Measurements from ENCODE around the gene PTPN23. TPM values are rescaled to one million over a fixed set of nuclear protein-coding genes. Genes with fewer than 3 reads are reported as not detected.
"Not testable (repeated sequence)": the region's sequence is repeated elsewhere in the genome, so short reads cannot be mapped to it uniquely, and the experiment has no call there.

PTPN23 gene
- total RNA-seq, 3 donors from 2014 or later: 34.9 to 44.8 (median 42.2) TPM

DNA sequence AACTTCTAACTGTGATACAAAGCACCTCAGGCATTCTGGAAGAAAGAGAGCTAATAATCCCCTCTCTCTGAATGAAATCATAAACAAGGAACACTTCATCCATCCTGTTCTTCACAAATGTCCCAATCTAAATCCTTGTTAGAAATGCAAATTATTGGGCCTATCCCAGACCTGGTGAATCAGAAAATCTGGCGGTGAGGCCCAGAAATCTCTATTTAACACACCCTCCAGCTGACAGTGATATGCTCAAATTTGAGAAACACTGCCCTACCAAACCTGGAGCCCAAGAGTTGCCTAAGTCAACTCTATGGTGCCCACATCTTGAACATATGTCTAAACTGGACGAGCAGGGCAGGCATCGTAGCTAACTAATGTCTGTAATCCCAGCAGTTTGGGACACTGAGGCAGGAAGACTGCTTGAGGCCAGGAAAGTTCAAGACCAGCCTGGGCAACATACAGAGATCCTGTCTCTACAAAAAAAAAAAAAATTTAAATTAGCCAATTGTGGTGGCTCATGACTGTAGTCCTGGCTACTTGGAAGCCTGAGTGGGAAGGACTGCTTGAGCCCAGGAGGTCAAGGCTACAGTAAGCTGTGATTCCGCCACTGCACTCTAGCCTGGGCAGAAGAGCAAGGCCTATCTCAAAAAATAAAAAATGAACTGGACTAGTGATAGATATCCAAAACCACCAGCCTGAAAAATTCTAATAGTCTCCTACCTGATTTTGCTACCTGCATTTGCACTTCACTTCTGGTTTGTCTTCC is 71.8 kb downstream of the PTPN23 start:
- peaks cover 18% of the 10 kb centered on the region for H3K36me3 Mint-ChIP-seq (ENCODE audit: insufficient read depth)
- ATAC-seq: no peak
- peaks cover 34% of the 10 kb centered on the region for H3K4me1 Mint-ChIP-seq (ENCODE audit: low read depth)
- H3K27me3 Mint-ChIP-seq (ENCODE audit: low read depth): no peaks in the 10 kb centered on the region
- no peaks in the 10 kb centered on the region for H3K9me3 Mint-ChIP-seq
- no peak for DNase-seq
- H3K4me3 Mint-ChIP-seq: no peak overlapping the region

DNA sequence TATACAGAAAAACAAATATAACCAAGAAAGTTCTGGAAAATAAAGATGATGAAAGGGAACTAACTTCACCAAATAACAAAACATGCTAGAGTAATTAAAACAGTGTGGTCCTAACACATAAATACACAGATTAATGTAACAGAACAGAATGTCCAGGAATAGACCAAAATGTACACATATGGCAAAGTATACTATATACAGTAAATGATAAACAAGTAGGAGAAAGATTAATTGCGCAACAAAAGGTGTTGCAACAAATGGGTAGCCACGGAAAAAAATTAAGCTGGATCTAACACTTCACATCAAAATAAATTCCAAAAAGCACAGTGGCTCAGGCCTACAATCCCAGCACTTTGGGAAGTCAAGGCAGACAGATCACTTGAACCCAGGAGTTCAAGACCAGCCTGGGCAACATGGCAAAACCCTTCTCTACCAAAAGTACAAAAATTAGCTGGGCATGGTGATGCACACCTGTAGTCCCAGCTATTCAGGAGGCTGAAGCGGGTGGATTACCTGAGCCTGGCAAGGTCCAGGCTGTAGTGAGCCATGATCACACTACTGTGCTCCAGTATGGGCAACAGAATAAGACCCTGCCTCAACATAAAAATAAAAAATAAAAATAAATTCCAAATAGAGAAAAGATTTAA is 75.1 kb downstream of the PTPN23 start:
- Mint-ChIP-seq H3K4me1 (ENCODE audit: low read depth) (peaks cover 35% of the 10 kb centered on the region), H3K27me3 (ENCODE audit: low read depth) (no peaks in the 10 kb centered on the region), H3K9me3 (peaks cover 7% of the 10 kb centered on the region), H3K36me3 (ENCODE audit: insufficient read depth) (peaks cover 16% of the 10 kb centered on the region), H3K4me3 (no peak overlapping the region)
- DNase-seq (no peak), ATAC-seq (no peak)

DNA sequence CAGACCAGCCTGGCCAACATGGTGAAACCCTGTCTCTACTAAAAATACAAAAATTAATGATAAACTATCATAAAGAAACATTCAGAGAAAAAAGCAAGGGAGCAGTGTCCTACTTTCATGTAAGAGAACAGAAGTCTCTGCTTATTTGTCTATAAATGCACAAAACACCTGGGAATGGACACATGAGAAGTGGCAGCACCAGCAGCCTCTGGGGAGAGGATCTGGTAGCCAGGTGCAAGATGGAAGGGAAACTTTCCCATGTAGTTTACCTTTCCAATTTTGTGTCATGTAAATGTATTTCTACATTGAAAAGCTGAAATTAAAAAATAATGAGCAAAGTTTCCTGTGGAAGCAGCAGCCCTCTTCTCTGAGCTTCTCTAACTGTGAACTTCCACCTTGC is 76.2 kb downstream of the PTPN23 start:
- Mint-ChIP-seq H3K4me3 (no peak overlapping the region), H3K27me3 (ENCODE audit: low read depth) (no peaks in the 10 kb centered on the region), H3K36me3 (ENCODE audit: insufficient read depth) (peaks cover 14% of the 10 kb centered on the region), H3K4me1 (ENCODE audit: low read depth) (peaks cover 29% of the 10 kb centered on the region), H3K9me3 (peaks cover 7% of the 10 kb centered on the region)
- ATAC-seq: no peak
- DNase-seq: no peak

DNA sequence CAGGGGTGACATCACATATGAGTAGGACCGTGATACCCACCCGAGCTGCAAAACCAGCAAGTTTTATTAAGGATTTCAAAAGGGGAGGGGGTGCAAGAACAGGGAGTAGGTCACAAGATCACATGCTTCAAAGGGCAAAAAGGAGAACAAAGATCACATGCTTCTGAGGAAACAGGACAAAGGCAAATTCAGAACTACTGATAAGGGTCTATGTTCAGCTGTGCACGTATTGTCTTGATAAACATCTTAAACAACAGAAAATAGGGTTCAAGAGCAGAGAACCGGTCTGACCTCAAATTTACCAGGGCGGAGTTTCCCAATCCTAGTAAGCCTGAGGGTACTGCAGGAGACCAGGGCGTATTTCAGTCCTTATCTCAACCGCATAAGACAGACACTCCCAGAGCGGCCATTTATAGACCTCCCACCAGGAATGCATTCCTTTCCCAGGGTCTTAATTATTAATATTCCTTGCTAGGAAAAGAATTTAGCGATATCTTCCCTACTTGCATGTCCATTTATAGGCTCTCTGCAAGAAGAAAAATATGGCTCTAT is 78.8 kb downstream of the PTPN23 start:
- not testable (repeated sequence) for DNase-seq, H3K4me3 Mint-ChIP-seq
- peaks cover 22% of the 10 kb centered on the region for H3K36me3 Mint-ChIP-seq (ENCODE audit: insufficient read depth)

More for the DNA sequence above, 78.8 kb downstream of the PTPN23 start:
- not testable (repeated sequence) for ATAC-seq; H3K9me3 Mint-ChIP-seq; H3K27me3 Mint-ChIP-seq (ENCODE audit: low read depth)
- peaks cover 28% of the 10 kb centered on the region for H3K4me1 Mint-ChIP-seq (ENCODE audit: low read depth)

Other genes starting within 250 kb of the PTPN23 start
- gene SETD2, start 216.9 kb upstream of the PTPN23 start, total RNA-seq: 10 to 100 TPM; 28.6 to 31.9 (median 30.1) TPM
- 1 to 10 TPM; 3.2 to 4.8 (median 4.1) TPM for gene KIF9, start 98.2 kb upstream of the PTPN23 start, total RNA-seq
- 10 to 100 TPM; 48.8 to 55.0 (median 52.4) TPM for gene KLHL18, start 98.1 kb upstream of the PTPN23 start, total RNA-seq
- gene SCAP, start 94.9 kb downstream of the PTPN23 start, total RNA-seq: 10 to 100 TPM; 71.8 to 91.5 (median 90.1) TPM
- 10 to 100 TPM; 34.7 to 40.5 (median 39.2) TPM for gene ELP6, start 132.7 kb downstream of the PTPN23 start, total RNA-seq
- 1 to 10 TPM in 1 of 3 donors, under 1 TPM in 2; 0.54 to 1.3 (median 0.91) TPM for gene CSPG5, start 197.8 kb downstream of the PTPN23 start, total RNA-seq

Measured in activated T-cell treated with anti-CD3 and anti-CD28 coated beads, Interleukin-2, amount 50 U/mL, for 4 hours (primary cell).